ENCODE measurements around the gene SERPINH1. TPM values are rescaled to one million over a fixed set of nuclear protein-coding genes. Genes with fewer than 3 reads are reported as not detected.

The SERPINH1 gene
- total RNA-seq, 1 donor from 2014 or later: 4.5 TPM

DNA sequence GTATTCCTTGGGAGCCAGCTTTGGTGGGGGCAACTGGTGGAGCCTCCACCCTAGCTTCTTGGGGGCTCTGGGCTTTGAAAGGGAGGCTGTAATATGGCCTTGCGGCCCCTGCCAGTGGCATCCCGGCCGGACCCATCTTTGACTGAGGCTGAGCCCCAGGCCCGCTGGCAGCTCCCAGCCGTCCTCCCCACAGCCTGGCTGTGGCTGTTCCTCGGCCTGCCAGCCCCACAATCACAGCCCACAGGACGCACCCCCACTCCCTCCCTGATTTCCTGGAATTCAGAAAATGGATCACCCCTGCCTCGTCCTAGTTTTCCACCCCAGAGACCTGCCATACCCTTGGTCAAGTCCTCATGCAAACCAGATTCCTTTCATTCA lies 23.2 kb downstream of the SERPINH1 start:
- CTCF ChIA-PET: no interaction called here
- POLR2A ChIA-PET: interaction anchor here (0.9 kb wide), 1 partner anchor 11 kb away, joined by 5 read pairs; no protein-coding TSS in a partner anchor
- Mint-ChIP-seq H3K27ac (no peak overlapping the region), H3K27me3 (no peaks in the 10 kb centered on the region), H3K36me3 (ENCODE audit: low read depth) (no peaks in the 10 kb centered on the region), H3K4me1 (peaks cover 18% of the 10 kb centered on the region), H3K4me3 (no peak overlapping the region), H3K9me3 (no peaks in the 10 kb centered on the region)
- TF ChIP-seq, protein P1, sequence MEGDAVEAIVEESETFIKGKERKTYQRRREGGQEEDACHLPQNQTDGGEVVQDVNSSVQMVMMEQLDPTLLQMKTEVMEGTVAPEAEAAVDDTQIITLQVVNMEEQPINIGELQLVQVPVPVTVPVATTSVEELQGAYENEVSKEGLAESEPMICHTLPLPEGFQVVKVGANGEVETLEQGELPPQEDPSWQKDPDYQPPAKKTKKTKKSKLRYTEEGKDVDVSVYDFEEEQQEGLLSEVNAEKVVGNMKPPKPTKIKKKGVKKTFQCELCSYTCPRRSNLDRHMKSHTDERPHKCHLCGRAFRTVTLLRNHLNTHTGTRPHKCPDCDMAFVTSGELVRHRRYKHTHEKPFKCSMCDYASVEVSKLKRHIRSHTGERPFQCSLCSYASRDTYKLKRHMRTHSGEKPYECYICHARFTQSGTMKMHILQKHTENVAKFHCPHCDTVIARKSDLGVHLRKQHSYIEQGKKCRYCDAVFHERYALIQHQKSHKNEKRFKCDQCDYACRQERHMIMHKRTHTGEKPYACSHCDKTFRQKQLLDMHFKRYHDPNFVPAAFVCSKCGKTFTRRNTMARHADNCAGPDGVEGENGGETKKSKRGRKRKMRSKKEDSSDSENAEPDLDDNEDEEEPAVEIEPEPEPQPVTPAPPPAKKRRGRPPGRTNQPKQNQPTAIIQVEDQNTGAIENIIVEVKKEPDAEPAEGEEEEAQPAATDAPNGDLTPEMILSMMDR (IDR thresholded peaks at IDR 0.05): no peak
- intact Hi-C loops (cut with micrococcal nuclease): no loop called here
- ATAC-seq (ENCODE audit: low read depth) (no peak), DNase-seq (no peak)

DNA sequence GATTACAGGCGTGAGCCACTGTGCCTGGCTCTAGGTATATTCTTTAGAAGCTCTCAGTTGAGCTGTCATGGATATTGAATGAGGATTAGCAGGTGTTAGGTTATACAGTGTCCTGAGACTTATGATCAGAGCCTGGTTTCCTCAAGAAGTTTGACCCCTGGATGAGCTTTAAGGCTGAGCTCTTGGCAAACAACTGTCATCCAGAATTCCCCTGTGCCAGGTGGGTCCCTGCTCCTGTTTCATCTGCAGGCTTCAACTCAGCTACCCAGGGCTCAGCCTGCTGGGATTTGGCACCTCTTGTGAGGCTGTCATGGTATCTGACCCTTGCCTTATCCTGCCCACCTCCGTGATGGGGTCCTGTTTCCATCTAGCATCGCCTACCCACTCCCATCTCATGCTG lies 24.3 kb downstream of the SERPINH1 start:
- CTCF ChIA-PET: no interaction called here
- intact Hi-C loops (cut with micrococcal nuclease): no loop called here
- Mint-ChIP-seq H3K36me3 (ENCODE audit: low read depth) (no peaks in the 10 kb centered on the region), H3K4me3 (no peak overlapping the region), H3K4me1 (peaks cover 18% of the 10 kb centered on the region), H3K27me3 (no peaks in the 10 kb centered on the region), H3K9me3 (no peaks in the 10 kb centered on the region), H3K27ac (no peak overlapping the region)
- DNase-seq (no peak), ATAC-seq (ENCODE audit: low read depth) (no peak)
- POLR2A ChIA-PET: interaction anchor here (0.5 to 1.2 kb wide), 3 partner anchors 10 to 58 kb away, joined by 3 to 6 read pairs (median 3); no protein-coding TSS in a partner anchor
- TF ChIP-seq, protein P1 (IDR thresholded peaks at IDR 0.05): no peak

DNA sequence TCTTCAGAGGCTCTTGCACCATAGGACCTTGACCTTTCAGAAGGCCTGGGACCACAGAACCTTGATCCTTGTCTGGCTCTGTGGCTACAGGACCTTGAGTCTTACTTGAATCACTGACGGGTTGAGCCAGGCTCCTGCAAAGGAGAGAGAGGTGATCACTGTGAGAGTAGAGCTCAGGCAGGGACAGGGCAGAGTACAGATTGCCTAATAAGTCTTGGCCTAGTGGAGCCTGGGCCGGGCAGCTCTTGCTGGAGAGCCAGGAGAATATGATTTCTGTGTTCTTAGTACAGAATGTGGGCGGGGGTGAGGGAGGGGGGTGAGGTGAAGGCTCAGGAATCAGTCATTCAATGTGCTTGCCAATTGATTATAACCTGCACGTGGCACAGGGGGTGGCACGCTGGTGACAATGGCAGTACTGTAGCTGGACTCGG lies 26.0 kb downstream of the SERPINH1 start:
- no peaks in the 10 kb centered on the region for H3K36me3 Mint-ChIP-seq (ENCODE audit: low read depth)
- no peaks in the 10 kb centered on the region for H3K9me3 Mint-ChIP-seq
- no peak overlapping the region for H3K4me3 Mint-ChIP-seq
- peaks cover 7% of the 10 kb centered on the region for H3K4me1 Mint-ChIP-seq
- peaks cover 4% of the 10 kb centered on the region for H3K27me3 Mint-ChIP-seq
- DNase-seq: no peak
- TF ChIP-seq, protein P1 (IDR thresholded peaks at IDR 0.05): no peak
- CTCF ChIA-PET: no interaction called here
- POLR2A ChIA-PET: interaction anchor here (0.6 kb wide), 1 partner anchor 263 kb away, joined by 6 read pairs; no protein-coding TSS in a partner anchor
- no peak for ATAC-seq (ENCODE audit: low read depth)
- intact Hi-C loops (cut with micrococcal nuclease): no loop called here
- H3K27ac Mint-ChIP-seq: no peak overlapping the region

DNA sequence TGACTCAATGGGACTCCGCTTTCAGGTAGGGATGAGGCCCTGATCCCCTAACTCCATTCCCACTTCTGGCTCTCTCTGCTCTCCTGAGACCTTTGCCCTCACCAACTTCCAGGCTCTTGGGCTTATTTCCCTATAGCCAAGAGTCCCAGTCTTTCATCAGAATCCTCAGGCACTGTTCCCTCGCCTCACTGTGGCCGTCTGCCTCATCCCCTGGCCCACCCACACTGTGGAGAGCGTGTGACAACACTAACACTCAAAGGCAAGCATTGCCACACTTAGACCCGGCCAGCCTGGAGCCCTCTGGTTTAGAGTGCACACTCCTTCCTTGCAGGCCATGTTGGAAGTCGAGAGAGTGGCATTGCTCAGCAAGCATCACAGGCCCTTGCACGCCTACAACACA lies 27.0 kb downstream of the SERPINH1 start:
- Mint-ChIP-seq H3K4me3 (no peak overlapping the region), H3K9me3 (no peaks in the 10 kb centered on the region), H3K36me3 (ENCODE audit: low read depth) (no peaks in the 10 kb centered on the region), H3K27ac (no peak overlapping the region), H3K27me3 (peaks cover 4% of the 10 kb centered on the region), H3K4me1 (peaks cover 4% of the 10 kb centered on the region)
- POLR2A ChIA-PET: no interaction called here
- CTCF ChIA-PET: no interaction called here
- DNase-seq (no peak), ATAC-seq (ENCODE audit: low read depth) (no peak)
- intact Hi-C loops (cut with micrococcal nuclease): no loop called here
- TF ChIP-seq, protein P1 (IDR thresholded peaks at IDR 0.05): no peak

DNA sequence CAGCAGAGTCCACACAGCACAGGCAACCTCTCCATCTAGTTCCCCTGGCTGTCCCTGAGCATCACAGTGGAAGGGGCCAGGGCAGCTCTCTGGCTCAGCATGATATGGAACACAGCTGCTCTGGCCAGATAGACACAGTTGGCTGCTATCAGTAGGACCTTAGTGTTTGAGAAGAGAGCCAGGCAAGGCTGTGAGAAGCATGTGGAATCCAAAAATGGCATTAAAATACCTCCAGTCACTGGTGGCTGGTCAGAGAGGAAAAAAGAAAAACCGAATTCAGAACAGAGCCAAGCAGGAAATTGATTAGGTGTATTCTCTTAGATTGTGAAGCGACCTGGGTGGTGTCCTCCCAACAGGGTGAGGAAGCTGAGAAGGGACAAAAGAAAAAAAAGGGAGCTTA lies 27.9 kb downstream of the SERPINH1 start:
- no peak overlapping the region for H3K27ac Mint-ChIP-seq
- DNase-seq (no peak), ATAC-seq (ENCODE audit: low read depth) (no peak)
- H3K36me3 Mint-ChIP-seq (ENCODE audit: low read depth): no peaks in the 10 kb centered on the region
- H3K27me3 Mint-ChIP-seq: peaks cover 4% of the 10 kb centered on the region
- ChIA-PET POLR2A (no interaction called here), CTCF (no interaction called here)
- H3K9me3 Mint-ChIP-seq: no peaks in the 10 kb centered on the region
- TF ChIP-seq, protein P1 (IDR thresholded peaks at IDR 0.05): no peak
- peaks cover under 1% of the 10 kb centered on the region for H3K4me1 Mint-ChIP-seq
- H3K4me3 Mint-ChIP-seq: no peak overlapping the region
- intact Hi-C loops (cut with micrococcal nuclease): no loop called here

Measured in activated B cell treated with CpG ODN at 0.5 μM for 24 hours (primary cell).